Stimulated activated naive CD8-positive, alpha-beta T cell treated with anti-CD3 and anti-CD28 coated beads, Interleukin-15, Interleukin-2, amounts not matched to agents 100 ng/mL and 50 ng/mL, for 24 hours (primary cell): Measurements from ENCODE around the gene AGK.

Source experiments
- H3K27ac Mint-ChIP-seq: one replicate; pipeline ENCODE4 v1.8.0; 2021; ENCODE audit warnings: mild to moderate bottlenecking, mixed read lengths
- H3K27me3 Mint-ChIP-seq: one replicate; pipeline ENCODE4 v1.8.0; 2021; ENCODE audit warnings: mixed read lengths
- H3K36me3 Mint-ChIP-seq: one replicate; pipeline ENCODE4 v1.8.0; 2021; ENCODE audit warnings: low read depth, mixed read lengths
- H3K4me1 Mint-ChIP-seq: one replicate; pipeline ENCODE4 v1.8.0; 2021; ENCODE audit warnings: low read depth, mixed read lengths
- H3K4me3 Mint-ChIP-seq: one replicate; pipeline ENCODE4 v1.8.0; 2021; ENCODE audit warnings: mild to moderate bottlenecking, mixed read lengths
- H3K9me3 Mint-ChIP-seq: one replicate; pipeline ENCODE4 v1.8.0; 2021; ENCODE audit warnings: mixed read lengths

AGK gene

DNA sequence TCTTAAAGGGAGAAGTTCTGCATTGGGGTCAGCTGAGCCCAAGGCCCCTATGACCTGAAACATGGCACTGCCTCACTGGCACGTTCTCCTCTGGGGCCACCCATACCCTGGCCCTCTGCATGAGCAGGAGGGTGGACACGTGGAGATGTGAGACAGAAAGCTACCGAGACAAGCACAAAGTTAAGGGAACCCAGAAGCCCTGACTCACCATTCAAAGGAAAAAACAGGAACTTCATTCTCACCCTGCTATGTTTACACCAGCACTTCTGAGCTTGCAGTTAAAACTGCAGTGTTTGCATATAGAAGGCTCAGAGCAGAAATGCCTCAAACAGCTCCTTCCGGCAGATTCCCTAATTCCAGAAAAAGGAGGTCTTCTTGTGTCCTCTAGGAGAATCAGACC lies 109.0 kb downstream of the AGK start:
- H3K9me3 Mint-ChIP-seq, result no peaks in the 10 kb centered on the region
- peak overlapping the region; percentile 71 for H3K27ac Mint-ChIP-seq
- no peak overlapping the region for H3K4me3 Mint-ChIP-seq
- no peaks in the 10 kb centered on the region for H3K27me3 Mint-ChIP-seq
- peaks cover 10% of the 10 kb centered on the region for H3K4me1 Mint-ChIP-seq
- peaks cover 48% of the 10 kb centered on the region for H3K36me3 Mint-ChIP-seq

DNA sequence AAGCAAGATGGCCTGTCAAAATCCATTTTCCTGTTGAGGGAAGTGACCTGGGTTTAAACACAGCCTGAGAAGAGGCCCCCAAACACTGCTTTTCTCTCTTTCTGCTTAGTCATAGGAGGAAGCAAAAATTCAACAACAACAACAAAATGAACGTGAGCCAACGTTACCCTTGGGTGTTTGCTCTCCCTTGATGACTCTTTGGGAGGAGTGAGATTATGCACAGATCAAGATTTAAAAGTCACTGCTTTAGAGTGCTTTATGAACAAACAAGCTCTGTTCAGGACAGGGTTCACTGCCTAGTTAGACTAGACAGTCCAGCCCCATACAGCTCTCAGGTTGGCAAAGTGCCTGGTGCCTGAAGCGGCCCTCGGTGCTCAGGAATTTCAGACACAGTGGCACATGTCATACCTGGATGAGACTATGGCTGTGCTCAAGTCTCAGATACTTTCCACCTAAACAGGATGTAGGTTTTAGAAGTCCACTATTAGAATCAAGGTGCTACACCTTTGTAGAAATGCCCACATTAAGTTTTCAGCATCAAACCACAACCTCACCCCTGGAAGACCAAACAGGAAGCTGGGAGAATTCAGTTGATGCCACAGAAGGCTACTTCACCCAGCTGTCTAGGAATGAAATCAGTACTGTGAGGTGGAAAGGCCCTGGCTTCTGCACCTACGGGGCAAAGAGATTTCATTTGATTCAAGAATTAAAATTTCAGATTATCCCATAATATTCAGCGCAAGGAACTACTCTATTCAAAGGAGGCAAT lies 112.1 kb downstream of the AGK start:
- Mint-ChIP-seq H3K36me3 (peaks cover 44% of the 10 kb centered on the region), H3K27ac (peak overlapping the region; percentile 74), H3K27me3 (no peaks in the 10 kb centered on the region), H3K9me3 (no peaks in the 10 kb centered on the region), H3K4me3 (no peak overlapping the region), H3K4me1 (peaks cover 10% of the 10 kb centered on the region)

DNA sequence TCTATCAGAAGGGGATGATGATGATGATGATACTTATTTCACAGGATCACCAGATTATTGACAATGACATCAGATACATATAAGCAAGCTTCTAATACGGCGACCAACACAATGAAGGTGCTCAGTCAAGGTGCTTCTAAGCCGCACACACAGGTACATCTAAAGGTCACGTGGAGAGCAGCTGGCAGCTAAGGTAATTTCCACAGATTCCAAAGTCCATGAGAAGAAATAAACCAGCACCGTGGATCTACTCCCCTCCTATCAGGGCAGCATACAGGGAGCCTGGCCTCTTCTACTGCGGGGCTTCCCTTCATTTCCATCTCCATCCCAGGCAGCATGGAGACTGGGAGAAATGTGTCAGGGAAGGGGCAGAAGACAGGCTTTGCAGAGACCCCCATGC lies 113.2 kb downstream of the AGK start:
- H3K27me3 Mint-ChIP-seq, result no peaks in the 10 kb centered on the region
- H3K4me3 Mint-ChIP-seq, result no peak overlapping the region
- no peak overlapping the region for H3K27ac Mint-ChIP-seq
- peaks cover 43% of the 10 kb centered on the region for H3K36me3 Mint-ChIP-seq
- H3K4me1 Mint-ChIP-seq, result peaks cover 10% of the 10 kb centered on the region
- no peaks in the 10 kb centered on the region for H3K9me3 Mint-ChIP-seq

DNA sequence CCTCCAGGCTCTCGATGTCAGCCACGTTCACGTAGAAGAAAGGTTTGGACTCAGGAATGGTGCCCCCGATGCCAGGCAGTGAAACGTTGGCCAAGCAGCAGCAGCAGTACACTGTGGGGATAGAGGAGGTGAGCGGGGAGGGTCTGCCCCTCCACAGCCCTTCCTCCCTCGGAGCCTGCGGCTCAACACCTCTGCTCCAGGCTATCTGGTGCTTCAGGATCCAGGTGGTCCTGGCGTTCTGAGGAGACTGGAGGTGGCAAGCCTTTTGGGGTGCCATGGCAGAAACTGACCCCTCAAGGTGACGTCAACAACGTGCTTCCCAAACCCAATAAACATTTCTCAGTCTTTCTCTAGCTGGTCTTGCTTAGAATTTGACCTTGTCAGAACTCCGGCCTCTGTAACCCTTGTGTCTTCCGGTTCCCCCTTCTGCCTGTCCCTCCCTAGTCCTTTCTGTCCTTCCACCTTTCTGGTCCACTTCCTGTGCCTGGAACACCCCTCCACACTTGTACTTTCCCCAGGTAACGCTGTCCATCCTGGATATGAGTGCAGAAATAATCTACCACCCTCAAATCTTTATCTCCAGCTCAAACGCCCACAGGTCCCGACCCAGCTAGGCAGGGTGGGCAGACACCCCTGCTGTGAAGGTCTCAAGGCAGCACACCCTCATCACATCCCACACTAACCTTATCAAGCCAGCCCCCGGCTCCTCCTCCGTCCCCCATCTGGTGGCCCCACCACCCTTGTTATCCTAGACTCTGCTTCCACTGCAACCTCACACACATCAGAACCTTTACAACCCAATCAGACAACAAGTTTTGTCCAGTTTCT lies 114.2 kb downstream of the AGK start:
- Mint-ChIP-seq H3K4me3 (no peak overlapping the region), H3K9me3 (no peaks in the 10 kb centered on the region), H3K27me3 (no peaks in the 10 kb centered on the region), H3K36me3 (peaks cover 38% of the 10 kb centered on the region), H3K4me1 (peaks cover 10% of the 10 kb centered on the region), H3K27ac (no peak overlapping the region)

DNA sequence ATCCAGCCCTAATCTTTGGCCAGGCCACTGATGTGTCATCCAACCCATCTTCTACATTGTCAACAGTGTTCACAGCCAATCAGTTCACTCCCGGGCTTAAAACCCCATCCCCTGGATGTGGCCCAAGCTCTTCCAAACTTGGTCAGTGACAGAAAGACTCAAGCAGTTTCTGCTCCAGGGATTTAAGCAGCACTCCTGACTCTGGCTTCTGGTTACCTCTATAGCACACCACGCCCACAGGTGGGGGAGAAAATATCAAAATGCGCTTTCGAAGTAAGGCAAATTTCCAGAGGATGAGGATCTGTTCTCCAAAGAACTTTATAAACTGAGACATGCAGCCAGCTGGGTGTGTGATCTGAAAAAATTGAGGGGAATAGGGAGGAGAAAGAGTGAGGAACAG lies 114.9 kb downstream of the AGK start:
- H3K27me3 Mint-ChIP-seq, result no peaks in the 10 kb centered on the region
- H3K9me3 Mint-ChIP-seq, result no peaks in the 10 kb centered on the region
- peak overlapping the region; percentile 2 for H3K27ac Mint-ChIP-seq
- H3K36me3 Mint-ChIP-seq, result peaks cover 31% of the 10 kb centered on the region
- no peak overlapping the region for H3K4me3 Mint-ChIP-seq
- peaks cover 10% of the 10 kb centered on the region for H3K4me1 Mint-ChIP-seq

DNA sequence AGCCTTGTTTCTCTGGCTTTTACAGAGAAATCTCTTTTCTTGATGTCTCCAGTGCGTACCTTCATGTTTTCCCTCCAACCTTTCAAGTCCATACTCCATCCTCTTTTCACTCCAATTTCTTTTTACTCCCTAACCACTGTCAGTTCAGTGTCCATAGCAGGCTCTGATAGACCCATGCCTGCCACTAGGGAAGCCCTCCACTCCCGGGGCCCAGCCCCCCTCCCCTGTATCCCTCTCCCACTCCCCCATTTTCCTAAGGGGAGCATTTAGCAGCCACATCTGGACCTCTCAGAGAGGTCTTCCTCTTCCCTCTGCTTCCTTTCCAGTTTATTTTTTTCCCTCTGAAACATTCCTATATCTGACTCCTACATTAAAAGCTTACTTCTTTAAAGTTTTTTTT lies 117.6 kb downstream of the AGK start:
- peaks cover 26% of the 10 kb centered on the region for H3K36me3 Mint-ChIP-seq
- H3K4me3 Mint-ChIP-seq, result no peak overlapping the region
- no peaks in the 10 kb centered on the region for H3K27me3 Mint-ChIP-seq
- no peaks in the 10 kb centered on the region for H3K9me3 Mint-ChIP-seq
- no peaks in the 10 kb centered on the region for H3K4me1 Mint-ChIP-seq
- H3K27ac Mint-ChIP-seq, result peak overlapping the region; percentile 52

DNA sequence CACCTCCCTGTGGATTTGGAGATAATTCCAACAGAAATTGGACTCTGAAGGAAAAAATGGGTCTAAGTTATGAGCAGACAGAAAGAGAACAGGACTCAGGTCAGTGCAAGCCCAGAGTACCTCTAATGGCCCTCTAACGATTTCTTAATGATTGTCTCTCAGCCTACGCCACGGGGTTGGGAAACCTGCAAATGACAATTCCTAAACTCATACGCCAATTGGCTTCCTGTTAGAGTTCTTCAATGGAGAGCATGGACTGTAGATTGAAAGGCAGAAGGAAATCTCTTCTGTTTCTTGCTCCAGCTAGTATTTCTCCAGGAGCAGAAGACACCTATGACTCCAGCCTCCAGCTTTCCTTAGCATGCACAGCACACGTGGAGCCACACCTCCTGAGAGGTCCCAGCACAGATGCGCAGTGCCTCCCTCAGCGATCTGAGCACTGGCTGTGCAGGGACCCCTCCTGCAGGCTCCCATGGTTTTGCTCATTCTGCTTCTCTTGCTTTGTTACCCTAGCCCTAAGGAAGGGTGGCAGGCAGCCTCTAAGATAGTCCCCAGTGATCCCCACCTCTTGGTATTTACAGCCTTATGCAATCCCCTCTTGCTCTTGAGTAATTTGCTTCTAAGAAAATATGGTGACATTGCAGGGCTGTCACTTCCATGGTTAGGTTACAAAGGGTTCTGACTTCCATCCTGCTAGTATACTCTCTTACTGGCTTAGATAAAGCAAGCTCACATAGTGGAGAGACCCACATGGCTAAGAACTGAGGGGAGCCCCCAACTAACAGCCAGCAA lies 120.7 kb downstream of the AGK start:
- peaks cover 17% of the 10 kb centered on the region for H3K4me1 Mint-ChIP-seq
- no peaks in the 10 kb centered on the region for H3K9me3 Mint-ChIP-seq

DNA sequence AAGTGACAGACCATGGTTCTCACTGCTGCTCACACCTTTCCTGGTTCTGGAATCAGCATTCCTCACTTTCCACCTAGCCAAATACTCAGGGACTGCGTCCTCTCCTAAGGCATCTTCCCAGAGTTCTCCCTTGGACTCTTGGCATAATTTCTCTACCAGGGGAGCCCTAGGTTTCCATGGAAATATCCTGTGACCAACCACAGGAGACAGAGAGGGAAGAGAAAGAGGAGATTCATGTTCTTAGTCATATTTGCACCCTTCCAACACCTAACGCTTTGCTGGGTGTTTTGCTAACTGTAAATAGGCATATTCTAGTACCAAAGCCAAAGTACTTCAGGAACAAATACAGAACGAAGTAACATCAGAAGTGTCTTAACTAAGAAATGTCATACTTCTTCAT lies 122.1 kb downstream of the AGK start:
- Mint-ChIP-seq H3K36me3 (peaks cover 24% of the 10 kb centered on the region), H3K27ac (no peak overlapping the region)

More for the DNA sequence above, 120.7 kb downstream of the AGK start:
- H3K36me3 Mint-ChIP-seq, result peaks cover 21% of the 10 kb centered on the region
- no peak overlapping the region for H3K4me3 Mint-ChIP-seq
- no peaks in the 10 kb centered on the region for H3K27me3 Mint-ChIP-seq
- H3K27ac Mint-ChIP-seq, result peak overlapping the region; percentile 12

DNA sequence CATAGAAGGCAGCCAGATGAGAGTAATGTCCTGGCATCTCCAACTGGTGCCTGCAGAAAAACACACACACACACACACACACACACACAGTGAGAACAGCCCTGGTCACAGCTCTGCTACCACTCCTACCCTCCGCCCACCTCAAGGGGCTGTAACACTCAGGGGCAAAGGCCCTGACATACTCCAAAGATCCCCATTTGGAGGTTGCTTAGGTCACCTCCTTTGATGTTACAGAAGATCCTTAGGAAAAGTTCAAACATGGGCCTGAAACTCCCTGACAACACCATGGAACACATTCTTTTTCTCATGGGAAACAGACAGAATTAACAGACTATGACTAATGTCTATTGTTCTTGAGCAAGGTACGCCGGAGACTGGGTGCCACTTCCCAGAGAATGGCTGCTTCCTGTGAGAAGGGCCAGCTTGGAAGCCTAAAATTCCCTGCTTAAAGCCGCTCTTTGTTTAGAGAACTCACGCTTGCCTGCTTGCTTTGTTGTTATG lies 123.0 kb downstream of the AGK start:
- H3K9me3 Mint-ChIP-seq, result no peaks in the 10 kb centered on the region
- peaks cover 25% of the 10 kb centered on the region for H3K4me1 Mint-ChIP-seq
- peaks cover 24% of the 10 kb centered on the region for H3K36me3 Mint-ChIP-seq
- no peaks in the 10 kb centered on the region for H3K27me3 Mint-ChIP-seq
- H3K27ac Mint-ChIP-seq, result no peak overlapping the region
- H3K4me3 Mint-ChIP-seq, result no peak overlapping the region

More for the DNA sequence above, 122.1 kb downstream of the AGK start:
- Mint-ChIP-seq H3K9me3 (no peaks in the 10 kb centered on the region), H3K27me3 (no peaks in the 10 kb centered on the region), H3K4me1 (peaks cover 17% of the 10 kb centered on the region), H3K4me3 (no peak overlapping the region)

DNA sequence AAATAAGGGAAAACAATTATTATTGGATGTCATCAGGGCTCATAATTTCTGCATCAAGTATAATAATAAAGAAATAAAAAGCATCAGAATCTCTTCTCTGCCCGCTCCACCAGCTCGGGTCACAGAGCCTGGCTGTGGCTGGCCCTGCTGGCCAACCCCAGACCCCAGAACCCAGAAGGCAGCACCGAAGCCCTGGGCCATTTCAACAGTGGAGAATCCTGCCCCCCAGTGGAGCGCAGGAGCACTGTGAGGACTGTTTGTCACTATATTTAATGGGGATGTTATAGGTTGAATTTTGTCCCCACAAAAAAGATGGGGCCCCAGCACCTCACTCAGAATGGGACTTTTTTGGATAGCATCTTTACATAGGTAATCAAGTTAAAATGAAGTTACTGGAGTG lies 123.5 kb downstream of the AGK start:
- H3K4me3 Mint-ChIP-seq, result no peak overlapping the region

DNA sequence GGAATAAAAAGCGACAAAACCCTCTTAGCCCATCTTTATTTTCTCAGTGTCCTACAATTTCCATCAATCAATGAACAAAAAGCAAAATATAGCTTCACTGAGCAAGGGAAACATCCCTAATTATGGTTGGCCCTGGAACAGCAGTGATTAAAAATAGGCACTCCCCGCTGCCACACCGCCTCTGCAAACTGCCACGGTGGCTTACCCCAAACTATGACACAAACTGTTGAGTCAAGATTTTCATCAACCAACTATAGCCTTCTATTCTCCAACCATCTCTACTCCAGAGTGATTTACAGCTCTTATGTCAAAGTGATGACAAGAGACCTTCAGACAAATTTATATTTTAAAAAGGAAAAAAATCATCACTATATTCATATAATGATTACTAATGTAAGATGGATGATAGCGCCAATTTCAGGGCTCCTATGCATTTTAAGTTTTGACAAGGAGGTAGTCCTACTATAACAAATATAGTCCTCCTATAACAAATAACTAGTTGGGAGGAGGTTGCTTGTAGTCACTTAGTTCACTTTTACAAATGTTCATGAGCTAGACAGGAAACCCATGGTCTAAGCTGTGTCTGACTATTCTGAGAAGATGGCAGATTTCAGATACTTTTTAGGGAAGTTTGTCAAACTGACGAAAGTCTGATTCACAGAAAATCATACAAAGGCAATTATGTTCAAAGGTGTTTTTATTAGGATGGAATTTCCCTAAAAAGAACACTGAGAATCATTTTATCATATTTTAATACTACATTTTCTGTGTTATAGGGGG lies 124.4 kb downstream of the AGK start:
- H3K4me3 Mint-ChIP-seq, result no peak overlapping the region
- no peaks in the 10 kb centered on the region for H3K9me3 Mint-ChIP-seq
- H3K27ac Mint-ChIP-seq, result peak overlapping the region; percentile 58
- peaks cover 26% of the 10 kb centered on the region for H3K4me1 Mint-ChIP-seq
- no peaks in the 10 kb centered on the region for H3K27me3 Mint-ChIP-seq
- peaks cover 28% of the 10 kb centered on the region for H3K36me3 Mint-ChIP-seq

More for the DNA sequence above, 123.5 kb downstream of the AGK start:
- Mint-ChIP-seq H3K9me3 (no peaks in the 10 kb centered on the region), H3K27ac (peak overlapping the region; percentile 58), H3K27me3 (no peaks in the 10 kb centered on the region), H3K36me3 (peaks cover 24% of the 10 kb centered on the region), H3K4me1 (peaks cover 26% of the 10 kb centered on the region)

DNA sequence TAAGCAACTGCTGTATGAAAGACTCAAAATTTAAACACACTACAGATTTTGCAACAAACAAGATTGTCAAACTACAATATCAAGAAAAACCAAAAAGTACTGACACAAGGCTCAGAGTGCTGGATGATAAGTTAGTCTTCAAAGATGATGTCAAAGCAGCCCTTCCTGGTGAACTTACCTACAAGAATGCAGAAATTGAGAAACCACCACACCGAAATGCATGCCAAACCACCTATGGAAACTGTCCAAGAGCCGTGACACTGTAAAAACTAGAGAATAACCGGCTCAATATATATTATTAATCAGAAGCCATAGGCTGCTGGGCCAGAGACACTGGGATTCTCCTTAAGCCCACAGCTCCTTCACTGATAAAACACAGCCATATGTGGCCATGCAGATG lies 125.4 kb downstream of the AGK start:
- Mint-ChIP-seq H3K36me3 (peaks cover 27% of the 10 kb centered on the region), H3K4me3 (no peak overlapping the region), H3K4me1 (peaks cover 26% of the 10 kb centered on the region), H3K9me3 (no peaks in the 10 kb centered on the region), H3K27ac (no peak overlapping the region), H3K27me3 (no peaks in the 10 kb centered on the region)

DNA sequence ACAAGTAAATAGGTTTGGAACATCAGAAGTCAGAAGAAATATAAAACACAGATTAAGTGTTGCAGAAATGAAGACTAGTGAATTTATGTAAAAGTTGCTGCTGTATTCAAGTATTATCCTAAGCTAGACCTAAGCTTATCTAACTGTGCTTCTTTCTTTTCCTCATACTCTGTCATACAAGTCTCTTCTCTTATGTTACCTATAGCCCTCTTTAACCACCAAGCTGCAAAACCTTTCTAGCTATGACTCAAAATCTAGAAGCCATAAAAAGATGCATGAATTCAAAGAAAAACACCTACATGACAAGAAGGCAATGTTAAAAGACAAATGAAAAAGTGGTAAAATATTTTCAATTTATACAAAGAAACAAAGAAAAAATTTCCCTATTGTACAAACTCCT lies 127.8 kb downstream of the AGK start:
- H3K36me3 Mint-ChIP-seq, result peaks cover 29% of the 10 kb centered on the region
- H3K4me1 Mint-ChIP-seq, result peaks cover 26% of the 10 kb centered on the region
- no peaks in the 10 kb centered on the region for H3K9me3 Mint-ChIP-seq
- H3K27me3 Mint-ChIP-seq, result no peaks in the 10 kb centered on the region
- no peak overlapping the region for H3K4me3 Mint-ChIP-seq
- no peak overlapping the region for H3K27ac Mint-ChIP-seq
